A549 (cell line): ENCODE results near the gene PCSK6. TPM values are rescaled to one million over a fixed set of nuclear protein-coding genes. Genes with fewer than 3 reads are reported as not detected.

Experiments
- ATAC-seq, 2 experiments: fragments of 200-7000 bp in 1 of 2; fragments of >200 bp in 1 of 2; cut with Nextera tagmentation in 1 of 2; cut with Tn5 transposase in 1 of 2; 3 replicates each; pipeline versions ENCODE4 v1.8.0 to v1.9.1; 2018 to 2020; ENCODE audit warnings: mild to moderate bottlenecking in 1 of 2, moderate library complexity in 1 of 2
- CTCF ChIA-PET: fragments of 300-600 bp; sonication (Branson Sonifier 250); formaldehyde crosslinking; extraction: SDS; loops from one replicate; lab custom pipeline; 2021; ENCODE audit warnings: antibody characterized with exemption, inconsistent platforms; lab: Yijun Ruan, JAX
- POLR2A ChIA-PET: fragments of 350-600 bp; formaldehyde crosslinking; extraction: SDS; loops from one replicate; lab custom pipeline; 2021; ENCODE audit warnings: antibody characterized with exemption, inconsistent platforms; lab: Yijun Ruan, JAX
- DNase-seq, 2 experiments: peaks; one replicate each; pipeline versions ENCODE4 v3.0.0 to v3.0.0-alpha.2; 2011 to 2016; ENCODE audit warnings: low read depth in 1 of 2, low spot score in 1 of 2
- FAIRE-seq: peaks from 2 replicates; lab custom pipeline; 2011; peaks lifted over from hg19 to GRCh38; lab: Jason Lieb, UNC
- H3K27ac ChIP-seq, 2 experiments: fragments of >200 bp; sonication (Bioruptor Twin); formaldehyde crosslinking; 3 replicates each; pipeline ENCODE4 v1.5.1; 2016 to 2017
- H3K4me1 ChIP-seq: fragments of >200 bp; sonication (Bioruptor Twin); formaldehyde crosslinking; 3 replicates; pipeline ENCODE4 v1.6.1; 2016
- H3K4me2 ChIP-seq: fragments of >200 bp; sonication (Bioruptor Twin); formaldehyde crosslinking; 3 replicates; pipeline ENCODE4 v1.6.1; 2016
- H3K4me3 ChIP-seq: fragments of >200 bp; sonication (Bioruptor Twin); formaldehyde crosslinking; 3 replicates; pipeline ENCODE4 v1.5.1; 2016
- H3K9me3 ChIP-seq: fragments of >200 bp; sonication (Bioruptor Twin); formaldehyde crosslinking; 3 replicates; pipeline ENCODE4 v1.6.1; 2016
- CBX2 ChIP-seq: fragments of 200-600 bp; sonication (generic); IDR thresholded peaks from 2 replicates; pipeline ENCODE4 v1.6.1; 2016; ENCODE audit warnings: low read depth, mild to moderate bottlenecking, borderline replicate concordance
- CBX8 ChIP-seq: fragments of 200-600 bp; sonication (generic); IDR thresholded peaks from 2 replicates; pipeline ENCODE4 v1.6.1; 2016
- CHD2 ChIP-seq: fragments of 150-350 bp; IDR thresholded peaks from 2 replicates; pipeline ENCODE4 v1.6.1; 2014; ENCODE audit warnings: low read length; ENCODE audit not compliant: partially characterized antibody
- CHD4 ChIP-seq: fragments of 200-600 bp; sonication (generic); IDR thresholded peaks from 2 replicates; pipeline ENCODE4 v1.6.1; 2016; ENCODE audit warnings: antibody characterized with exemption, mild to moderate bottlenecking, borderline replicate concordance
- ESRRA ChIP-seq: fragments of 150-350 bp; IDR thresholded peaks from 2 replicates; pipeline ENCODE4 v1.6.1; 2014; ENCODE audit warnings: mild to moderate bottlenecking, low read length, borderline replicate concordance
- GATA3 ChIP-seq: IDR thresholded peaks from 2 replicates; pipeline ENCODE4 v1.6.1; 2012; ENCODE audit warnings: borderline replicate concordance
- HDAC2 ChIP-seq: fragments of 200-600 bp; sonication (generic); IDR thresholded peaks from 2 replicates; pipeline ENCODE4 v1.6.1; 2016
- HES2 ChIP-seq: fragments of >200 bp; sonication (Bioruptor Twin); formaldehyde crosslinking; IDR thresholded peaks from 2 replicates; pipeline ENCODE4 v1.6.1; 2016
- HOXB13 ChIP-seq: fragments of 250-450 bp; sonication (Bioruptor Pico); IDR thresholded peaks from 2 replicates; pipeline ENCODE4 v1.5.0; 2020; ENCODE audit warnings: low read depth, mild to moderate bottlenecking, moderate library complexity
- KDM1A ChIP-seq: fragments of 200-600 bp; sonication (generic); IDR thresholded peaks from 2 replicates; pipeline ENCODE4 v1.6.1; 2016; ENCODE audit warnings: low read depth, mild to moderate bottlenecking
- MAFK ChIP-seq: fragments of 450-650 bp; IDR thresholded peaks from 2 replicates; pipeline ENCODE4 v1.6.1; 2014; ENCODE audit not compliant: partially characterized antibody
- NR3C1 ChIP-seq: fragments of >200 bp; sonication (Bioruptor Twin); formaldehyde crosslinking; IDR thresholded peaks from 3 replicates; pipeline ENCODE4 v1.6.1; 2017
- RAD21 ChIP-seq, 2 experiments: fragments of >200 bp in 1 of 2; sonication (Bioruptor Twin) in 1 of 2; formaldehyde crosslinking in 1 of 2; IDR thresholded peaks in 1 of 2; conservative IDR thresholded peaks in 1 of 2; 2 replicates in 1 of 2; 3 replicates in 1 of 2; pipeline ENCODE4 v1.6.1; 2012 to 2018; ENCODE audit warnings: inconsistent platforms in 1 of 2
- SMC3 ChIP-seq: fragments of >200 bp; sonication (Bioruptor Twin); formaldehyde crosslinking; IDR thresholded peaks from 3 replicates; pipeline ENCODE4 v1.6.1; 2018; ENCODE audit warnings: inconsistent platforms
- SREBF2 ChIP-seq: fragments of 450-650 bp; IDR thresholded peaks from 2 replicates; pipeline ENCODE4 v1.6.1; 2014; ENCODE audit warnings: mild to moderate bottlenecking, moderate library complexity
- USF2 ChIP-seq: fragments of 450-650 bp; IDR thresholded peaks from 2 replicates; pipeline ENCODE4 v1.6.1; 2014; ENCODE audit warnings: antibody characterized with exemption
- ZFP36 ChIP-seq: fragments of 450-650 bp; IDR thresholded peaks from 2 replicates; pipeline ENCODE4 v1.6.1; 2014; ENCODE audit warnings: borderline replicate concordance; ENCODE audit not compliant: partially characterized antibody
- WGBS: methylation state at CpG from one replicate; pipeline ENCODE4 v1.1.6; 2017; ENCODE audit errors: missing lambda C conversion rate; 5-methylcytosine and 5-hydroxymethylcytosine counted together
- polyA plus RNA-seq, 4 experiments: library from polyadenylated mRNA; depleted of rRNA in 3 of 4; stranded (reverse); fragments of >200 nt; fragmentation: RNase III in 1 of 4; extraction: RNeasy Plus Mini Kit Qiagen cat#74134 plus additional on column Dnase treatment in 1 of 4; gene quantifications; 2 replicates in 3 of 4; 3 replicates in 1 of 4; pipeline ENCODE4 v1.2.3, GENCODE V29; 2011 to 2017
- TF ChIP-seq, protein P1 (sequence below): fragments of >200 bp; sonication (Bioruptor Twin); formaldehyde crosslinking; IDR thresholded peaks from 3 replicates; pipeline ENCODE4 v1.5.1; 2016

PCSK6 gene
- polyA plus RNA-seq, 2 of the 4 experiments (the other 2 are of a cell fraction) = 10.0 to 15.2 TPM

DNA sequence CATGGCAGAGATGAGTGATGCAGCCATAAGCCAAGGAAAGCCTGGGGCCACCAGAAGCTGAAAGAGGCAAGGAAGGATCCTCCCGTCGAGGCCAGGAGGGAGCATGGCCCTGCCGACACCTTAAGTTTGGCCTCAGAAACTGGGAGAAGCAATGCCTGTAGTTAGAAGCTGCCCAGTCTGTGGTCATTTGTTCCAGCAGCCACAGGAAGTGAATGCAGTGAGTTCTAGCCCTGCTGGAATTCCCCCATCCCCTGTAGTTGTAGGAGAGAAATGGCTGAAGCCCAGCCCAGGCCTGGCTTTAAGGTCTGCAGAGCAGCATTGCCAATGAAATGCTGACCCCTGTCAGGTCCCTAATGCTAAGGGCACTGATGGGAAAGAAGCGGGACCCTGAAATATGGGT lies 225.5 kb downstream of the PCSK6 start:
- H3K4me2 ChIP-seq = no peak overlapping the region
- no peaks in the 10 kb centered on the region for H3K9me3 ChIP-seq
- WGBS = 90% methylated on average over 4 of the region's 4 CpGs
- TF ChIP-seq CBX8 (no peak), MAFK (no peak), HOXB13 (CRISPR knock-in tag) (no peak), CHD4 (no peak), USF2 (no peak), ZFP36 (no peak), ESRRA (no peak), GATA3 (no peak)
- TF ChIP-seq, all 56 proteins: peak for 0
- ATAC-seq = no peak
- DNase-seq = no peak
- no peaks in the 10 kb centered on the region for H3K4me1 ChIP-seq
- CTCF ChIA-PET = interaction anchor here (1.1 to 5.4 kb wide), 3 partner anchors 9 to 248 kb away, joined by 6 to 45 read pairs (median 6); no protein-coding TSS in a partner anchor
- no peak overlapping the region for H3K27ac ChIP-seq
- no peak overlapping the region for H3K4me3 ChIP-seq
- FAIRE-seq = no peak
- POLR2A ChIA-PET = no interaction called here

- ChIA-PET POLR2A (interaction anchor here (0.5 to 0.6 kb wide), 2 partner anchors 67 to 461 kb away, joined by 3 to 6 read pairs; partner anchors contain the start of gene TARS3), CTCF (interaction anchor here (1.2 to 5.4 kb wide), 8 partner anchors 8 to 344 kb away, joined by 3 to 45 read pairs (median 8); no protein-coding TSS in a partner anchor)
- no peak for ATAC-seq
- DNase-seq = no peak
- no peak overlapping the region for H3K4me3 ChIP-seq
- FAIRE-seq = no peak
- H3K4me2 ChIP-seq = no peak overlapping the region
- 38% methylated on average over 4 of the region's 4 CpGs for WGBS
- no peaks in the 10 kb centered on the region for H3K9me3 ChIP-seq
- no peak overlapping the region for H3K27ac ChIP-seq
- H3K4me1 ChIP-seq = 0 out of 3 replicates have a peak, but pooled peaks cover 3% of the 10 kb centered on the region
- TF ChIP-seq CBX2 = no peak
- no peak for TF ChIP-seq KDM1A
- TF ChIP-seq HDAC2 = no peak
- no peak for TF ChIP-seq CHD2
- no peak for TF ChIP-seq NR3C1
- no peak for TF ChIP-seq HES2
Observed at GRCh38 chr15:101262551-101262950, 227.0 kb downstream of the PCSK6 start.

DNA sequence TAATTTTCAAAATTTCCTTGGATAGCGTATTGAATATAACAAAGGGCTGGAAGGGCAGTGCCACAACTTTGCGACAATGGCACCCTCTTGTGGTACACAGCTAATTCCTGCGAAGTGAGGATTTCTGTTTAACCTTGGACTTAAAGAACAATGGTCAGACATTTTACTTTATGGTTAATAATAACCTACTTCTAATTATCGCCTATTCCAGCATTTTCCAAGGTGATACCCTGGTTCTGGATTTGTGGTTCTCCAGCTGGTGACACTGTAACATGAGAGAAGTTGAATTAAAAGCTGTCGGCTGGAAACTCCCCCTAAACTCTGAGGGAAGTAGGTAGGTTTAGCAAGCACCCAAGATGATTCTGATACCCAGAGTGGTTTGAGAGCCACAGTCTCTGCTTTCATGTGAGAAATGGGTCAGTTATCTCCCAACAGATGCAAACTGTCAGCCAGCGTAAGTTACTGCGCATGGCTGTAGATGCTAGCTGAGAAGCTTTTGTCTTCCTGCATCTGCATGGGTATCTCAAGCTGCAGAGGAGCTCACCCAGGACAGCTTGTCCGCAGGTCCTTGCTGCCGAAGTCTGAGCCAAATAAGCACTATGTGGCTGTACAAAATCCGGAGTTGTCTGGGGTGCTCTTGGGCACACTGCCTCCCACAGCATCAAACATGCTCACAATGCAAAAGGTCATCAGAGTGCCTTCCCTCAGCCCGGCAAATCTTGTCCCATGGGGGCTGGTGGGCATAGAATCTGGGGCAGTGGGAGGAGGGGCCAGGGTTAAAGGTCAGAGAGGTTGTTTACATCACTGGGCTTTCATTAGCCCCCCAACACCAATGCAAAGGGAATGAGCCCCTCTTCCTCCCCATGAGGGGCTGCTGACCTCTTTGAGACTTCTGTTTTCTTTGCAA lies 231.0 kb downstream of the PCSK6 start:
- peak; percentile 78 to 88 for ATAC-seq
- POLR2A ChIA-PET = interaction anchor here (0.5 kb wide), 1 partner anchor 12 kb away, joined by 3 read pairs; no protein-coding TSS in a partner anchor
- DNase-seq = peak; percentile 61 to 79
- Histone ChIP-seq H3K27ac (no peak overlapping the region), H3K4me3 (no peak overlapping the region), H3K4me2 (peak overlapping the region; percentile 55), H3K9me3 (no peaks in the 10 kb centered on the region), H3K4me1 (0 out of 3 replicates have a peak, but pooled peaks cover 3% of the 10 kb centered on the region)
- CTCF ChIA-PET = interaction anchor here (0.6 to 9.0 kb wide), 54 partner anchors 10 to 641 kb away, joined by 3 to 275 read pairs (median 4); no protein-coding TSS in a partner anchor
- TF ChIP-seq GATA3 = no peak
- TF ChIP-seq SREBF2 = no peak
- peak; percentile 93 for TF ChIP-seq SMC3
- peak; percentile 99 to 100 for TF ChIP-seq RAD21 (conservative IDR thresholded peaks at IDR 0.05 in 1 of 2, IDR thresholded peaks at IDR 0.05 in 1 of 2)
- TF ChIP-seq NR3C1 = no peak
- TF ChIP-seq, protein P1, sequence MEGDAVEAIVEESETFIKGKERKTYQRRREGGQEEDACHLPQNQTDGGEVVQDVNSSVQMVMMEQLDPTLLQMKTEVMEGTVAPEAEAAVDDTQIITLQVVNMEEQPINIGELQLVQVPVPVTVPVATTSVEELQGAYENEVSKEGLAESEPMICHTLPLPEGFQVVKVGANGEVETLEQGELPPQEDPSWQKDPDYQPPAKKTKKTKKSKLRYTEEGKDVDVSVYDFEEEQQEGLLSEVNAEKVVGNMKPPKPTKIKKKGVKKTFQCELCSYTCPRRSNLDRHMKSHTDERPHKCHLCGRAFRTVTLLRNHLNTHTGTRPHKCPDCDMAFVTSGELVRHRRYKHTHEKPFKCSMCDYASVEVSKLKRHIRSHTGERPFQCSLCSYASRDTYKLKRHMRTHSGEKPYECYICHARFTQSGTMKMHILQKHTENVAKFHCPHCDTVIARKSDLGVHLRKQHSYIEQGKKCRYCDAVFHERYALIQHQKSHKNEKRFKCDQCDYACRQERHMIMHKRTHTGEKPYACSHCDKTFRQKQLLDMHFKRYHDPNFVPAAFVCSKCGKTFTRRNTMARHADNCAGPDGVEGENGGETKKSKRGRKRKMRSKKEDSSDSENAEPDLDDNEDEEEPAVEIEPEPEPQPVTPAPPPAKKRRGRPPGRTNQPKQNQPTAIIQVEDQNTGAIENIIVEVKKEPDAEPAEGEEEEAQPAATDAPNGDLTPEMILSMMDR = peak; percentile 99
- TF ChIP-seq CHD2 = no peak
- peak; percentile 84 for FAIRE-seq
- 24% methylated on average over 11 of the region's 11 CpGs for WGBS
